Tibial nerve (tissue), 4 donors: ENCODE results near the gene BMP10. TPM values are rescaled to one million over a fixed set of nuclear protein-coding genes. Genes with fewer than 3 reads are reported as not detected.

ENCODE experiments used
- DNase-seq, 2 donors: peaks; one replicate each; pipeline ENCODE4 v3.0.0-alpha.2; 2019; ENCODE audit warnings: low spot score in 2 of 2
- H3K27ac ChIP-seq, 4 donors: fragments of 200-600 bp; sonication (generic) in 3 of 4; one replicate each; pipeline ENCODE4 v1.5.1; 2017 to 2019; ENCODE audit warnings: mild to moderate bottlenecking in 1 of 4
- H3K27me3 ChIP-seq, 2 donors: fragments of 200-600 bp; sonication (generic) in 1 of 2; one replicate each; pipeline versions ENCODE4 v1.5.1 to v1.6.0; 2017 to 2019
- H3K36me3 ChIP-seq, 3 donors: fragments of 200-600 bp; sonication (generic); one replicate each; pipeline ENCODE4 v1.5.1; 2018 to 2019
- H3K4me1 ChIP-seq, 4 donors: fragments of 200-600 bp; sonication (generic) in 3 of 4; one replicate each; pipeline ENCODE4 v1.5.1; 2017 to 2019
- H3K4me3 ChIP-seq, 4 donors: fragments of 200-600 bp; sonication (generic) in 3 of 4; one replicate each; pipeline ENCODE4 v1.5.1; 2017 to 2019; ENCODE audit warnings: mild to moderate bottlenecking in 1 of 4, moderate library complexity in 1 of 4
- H3K9me3 ChIP-seq, 4 donors: fragments of 200-600 bp; sonication (generic) in 3 of 4; one replicate each; pipeline ENCODE4 v1.5.1; 2017 to 2019
- CTCF ChIP-seq, 5 experiments: fragments of 200-600 bp in 3 of 5; fragments of 450-650 bp in 2 of 5; sonication (generic) in 3 of 5; IDR thresholded peaks; one replicate each; pipeline ENCODE4 v1.5.1; 2016 to 2019; ENCODE audit warnings: antibody characterized with exemption in 5 of 5, mild to moderate bottlenecking in 3 of 5, moderate library complexity in 2 of 5
- EP300 ChIP-seq, 2 donors: sonication (generic); formaldehyde crosslinking; IDR thresholded peaks; one replicate each; pipeline ENCODE4 v1.6.1; 2017; ENCODE audit warnings: antibody characterized with exemption in 2 of 2, mild to moderate bottlenecking in 1 of 2
- POLR2A ChIP-seq, 2 donors: fragments of 450-650 bp; IDR thresholded peaks; one replicate each; pipeline ENCODE4 v1.6.1; 2017; ENCODE audit warnings: antibody characterized with exemption in 2 of 2, mild to moderate bottlenecking in 2 of 2, moderate library complexity in 2 of 2
- WGBS, 2 donors: methylation state at CpG; one replicate each; pipeline ENCODE4 v1.1.5; 2018; 5-methylcytosine and 5-hydroxymethylcytosine counted together
- total RNA-seq, 4 donors: library from RNA; depleted of rRNA; stranded (reverse); fragments of >200 nt; gene quantifications; one replicate each; pipeline ENCODE4 v1.1.0, GENCODE V29; 2016

The BMP10 gene
- total RNA-seq, 4 donors from 2014 or later, result not detected

DNA sequence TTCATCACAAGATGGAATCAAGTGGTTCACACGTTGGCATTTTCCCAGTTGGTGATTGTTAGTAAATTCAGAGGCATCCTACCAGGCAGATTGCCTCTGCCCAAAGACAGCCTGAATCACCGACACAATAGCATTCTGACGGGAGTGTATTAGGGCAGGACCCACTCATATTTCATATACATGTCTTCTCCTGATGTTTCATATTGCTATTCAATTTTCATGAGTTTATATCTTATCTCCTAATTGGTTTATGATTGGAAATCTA lies 14.5 kb upstream of the BMP10 start:
- Histone ChIP-seq H3K9me3 (no peaks in the 10 kb centered on the region), H3K4me1 (no peaks in the 10 kb centered on the region), H3K27me3 (no peaks in the 10 kb centered on the region), H3K36me3 (no peaks in the 10 kb centered on the region), H3K27ac (no peak overlapping the region), H3K4me3 (no peak overlapping the region)
- no peak for TF ChIP-seq CTCF (IDR thresholded peaks at IDR 0.05)
- WGBS, 2 donors, result 73 to 74% methylated on average over 3 of the region's 3 CpGs
- no peak for DNase-seq

DNA sequence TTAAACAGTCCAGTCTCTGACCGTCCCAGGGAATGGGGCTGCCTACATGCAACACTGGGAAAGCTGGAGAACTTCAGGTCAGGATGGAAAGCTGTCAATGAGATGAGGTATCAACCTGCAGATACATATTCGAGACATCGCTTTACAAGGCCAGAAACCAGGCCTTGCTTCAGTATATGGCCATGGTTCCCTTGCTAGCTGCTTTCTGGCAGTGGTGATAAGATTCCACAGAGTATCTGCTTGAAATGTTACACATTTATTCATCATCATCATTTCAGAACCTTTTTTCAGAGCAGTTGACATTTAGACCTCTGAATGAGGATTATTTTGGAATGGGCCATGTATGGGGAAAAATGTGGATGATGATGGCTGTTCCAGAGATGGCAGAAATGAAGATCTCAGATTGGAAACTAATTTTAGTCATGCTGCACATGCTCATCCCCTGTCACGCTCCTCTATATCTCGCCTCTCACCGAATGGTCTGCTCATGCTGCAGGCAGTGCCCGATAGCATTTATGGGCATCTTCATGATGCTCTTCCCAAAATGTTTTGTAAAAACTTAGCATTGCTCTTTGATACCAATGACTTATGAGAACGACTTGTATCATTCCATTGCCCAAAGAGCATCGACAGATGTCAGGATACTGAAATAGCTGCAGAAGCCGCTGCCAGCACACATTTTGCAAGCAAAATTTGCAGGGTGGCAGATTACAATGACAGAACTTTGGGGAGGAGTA lies 14.0 kb upstream of the BMP10 start:
- Histone ChIP-seq H3K27ac (no peak overlapping the region), H3K4me3 (no peak overlapping the region), H3K4me1 (no peaks in the 10 kb centered on the region), H3K9me3 (no peaks in the 10 kb centered on the region), H3K36me3 (no peaks in the 10 kb centered on the region), H3K27me3 (no peaks in the 10 kb centered on the region)
- 95 to 96% methylated on average over 10 of the region's 10 CpGs for WGBS, 2 donors
- DNase-seq, result no peak
- no peak for TF ChIP-seq EP300 (IDR thresholded peaks at IDR 0.05)
- no peak for TF ChIP-seq CTCF (IDR thresholded peaks at IDR 0.05)
- TF ChIP-seq POLR2A (IDR thresholded peaks at IDR 0.05), result no peak

- H3K9me3 ChIP-seq, result no peaks in the 10 kb centered on the region
- TF ChIP-seq EP300 (IDR thresholded peaks at IDR 0.05) (no peak), CTCF (IDR thresholded peaks at IDR 0.05) (no peak), POLR2A (IDR thresholded peaks at IDR 0.05) (no peak)
- no peak for DNase-seq
Observed at GRCh38 chr2:68880213-68880612, 9.0 kb upstream of the BMP10 start.

GRCh38 chr2:68879296-68879695 lies 8.1 kb upstream of the BMP10 start:
- TF ChIP-seq POLR2A (IDR thresholded peaks at IDR 0.05), result no peak
- TF ChIP-seq EP300 (IDR thresholded peaks at IDR 0.05), result no peak
- no peak for TF ChIP-seq CTCF (IDR thresholded peaks at IDR 0.05)
- no peak for DNase-seq
- no peaks in the 10 kb centered on the region for H3K9me3 ChIP-seq
- no peaks in the 10 kb centered on the region for H3K27me3 ChIP-seq
- H3K27ac ChIP-seq, result no peak overlapping the region
- H3K36me3 ChIP-seq, result no peaks in the 10 kb centered on the region
- whole genome bisulfite sequencing, 2 donors, result 90 to 93% methylated on average over 3 of the region's 3 CpGs
- no peak overlapping the region for H3K4me3 ChIP-seq
- no peaks in the 10 kb centered on the region for H3K4me1 ChIP-seq

More at GRCh38 chr2:68880213-68880612, 9.0 kb upstream of the BMP10 start:
- Histone ChIP-seq H3K27me3 (no peaks in the 10 kb centered on the region), H3K4me1 (no peaks in the 10 kb centered on the region), H3K36me3 (no peaks in the 10 kb centered on the region), H3K27ac (no peak overlapping the region), H3K4me3 (no peak overlapping the region)

DNA sequence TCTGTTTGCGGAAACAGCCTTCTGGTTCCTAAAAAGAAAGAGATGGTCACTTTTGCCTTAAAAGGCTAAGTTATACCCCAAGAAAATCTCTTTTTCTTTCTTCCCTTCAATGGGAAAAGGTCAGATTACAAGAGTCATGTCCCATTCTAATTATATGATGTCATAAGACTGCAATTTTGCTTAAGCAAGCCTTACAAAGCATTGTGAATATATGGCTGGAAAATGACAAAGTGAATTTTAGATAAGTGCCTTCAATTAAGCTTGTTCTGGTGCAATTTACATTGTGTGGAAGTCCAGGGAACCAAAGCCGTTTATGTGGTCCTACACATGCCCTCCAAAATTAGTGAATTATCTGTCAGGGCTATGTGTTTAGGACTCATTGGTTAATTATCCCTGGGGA lies 7.6 kb upstream of the BMP10 start:
- Histone ChIP-seq H3K9me3 (no peaks in the 10 kb centered on the region), H3K4me1 (no peaks in the 10 kb centered on the region), H3K27me3 (no peaks in the 10 kb centered on the region), H3K27ac (no peak overlapping the region), H3K4me3 (no peak overlapping the region), H3K36me3 (no peaks in the 10 kb centered on the region)
- no peak for DNase-seq
- 74 to 75% methylated on average over 2 of the region's 2 CpGs for WGBS, 2 donors
- TF ChIP-seq POLR2A (IDR thresholded peaks at IDR 0.05) (no peak), EP300 (IDR thresholded peaks at IDR 0.05) (no peak), CTCF (IDR thresholded peaks at IDR 0.05) (no peak)
